K562 (cell line): Measurements from ENCODE around the gene MIDN. TPM values are rescaled to one million over a fixed set of nuclear protein-coding genes. Genes with fewer than 3 reads are reported as not detected.

Experiments used
- ARID1B ChIP-seq: fragments of 450-650 bp; IDR thresholded peaks from 2 replicates; pipeline ENCODE4 v1.6.1; 2016; ENCODE audit warnings: antibody characterized with exemption, mild to moderate bottlenecking, inconsistent platforms
- ARNT ChIP-seq, 2 experiments: fragments of 450-650 bp; IDR thresholded peaks; 2 replicates each; pipeline ENCODE4 v1.6.1; 2016; ENCODE audit warnings: mild to moderate bottlenecking in 1 of 2
- BCOR ChIP-seq: fragments of 450-650 bp; IDR thresholded peaks from 2 replicates; pipeline ENCODE4 v1.6.1; 2016
- BRCA1 ChIP-seq, 2 experiments: fragments of 450-650 bp in 1 of 2; sonication (generic) in 1 of 2; formaldehyde crosslinking in 1 of 2; IDR thresholded peaks; 2 replicates each; pipeline versions ENCODE4 v1.5.0 to v1.6.1; 2017 to 2020; ENCODE audit warnings: mild to moderate bottlenecking in 1 of 2, missing genetic modification reagents in 1 of 2
- HIVEP1 ChIP-seq: fragments of 250-450 bp; sonication (Bioruptor Pico); IDR thresholded peaks from 2 replicates; pipeline ENCODE4 v1.4.0; 2020; ENCODE audit warnings: mild to moderate bottlenecking
- MBD2 ChIP-seq: sonication (generic); IDR thresholded peaks from 2 replicates; pipeline ENCODE4 v1.6.1; 2016; ENCODE audit warnings: low read depth, borderline replicate concordance
- RAD51 ChIP-seq: fragments of 450-650 bp; IDR thresholded peaks from 2 replicates; pipeline ENCODE4 v1.7.1; 2016; ENCODE audit warnings: low read depth, mild to moderate bottlenecking, borderline replicate concordance
- RFX5 ChIP-seq: IDR thresholded peaks from 2 replicates; pipeline ENCODE4 v1.6.1; 2011; ENCODE audit warnings: low read depth, mild to moderate bottlenecking, improper control_type of control experiment, low read length
- RNF219 ChIP-seq: fragments of 250-450 bp; sonication (Bioruptor Pico); IDR thresholded peaks from 2 replicates; pipeline ENCODE4 v1.5.0; 2022; ENCODE audit warnings: mild to moderate bottlenecking
- SMAD1 ChIP-seq: fragments of 150-350 bp; IDR thresholded peaks from 2 replicates; pipeline ENCODE4 v1.6.1; 2014; ENCODE audit warnings: low read length, low read depth; ENCODE audit not compliant: partially characterized antibody
- TRIM28 ChIP-seq: fragments of 450-650 bp; IDR thresholded peaks from 2 replicates; pipeline ENCODE4 v1.6.1; 2017
- ZMIZ1 ChIP-seq, 2 experiments: fragments of 150-350 bp in 1 of 2; IDR thresholded peaks; 2 replicates each; pipeline ENCODE4 v1.6.1; 2012 to 2016; ENCODE audit warnings: low read depth in 2 of 2, low read length in 2 of 2, mild to moderate bottlenecking in 1 of 2, moderate library complexity in 1 of 2
- ZNF212 ChIP-seq: fragments of 450-650 bp; formaldehyde crosslinking; IDR thresholded peaks from 2 replicates; pipeline ENCODE4 v1.4.0; 2020; ENCODE audit warnings: mild to moderate bottlenecking
- ZNF507 ChIP-seq: conservative IDR thresholded peaks from 2 replicates; pipeline ENCODE4 v1.6.1; 2017; ENCODE audit warnings: missing genetic modification characterization, missing compliant biosample characterization
- ZNF696 ChIP-seq: fragments of 250-450 bp; sonication (Bioruptor Pico); conservative IDR thresholded peaks from 2 replicates; pipeline ENCODE4 v1.4.0; 2020; ENCODE audit warnings: mild to moderate bottlenecking, moderate library complexity
- ZNF780A ChIP-seq: fragments of 250-450 bp; sonication (Bioruptor Pico); IDR thresholded peaks from 2 replicates; pipeline ENCODE4 v1.5.0; 2021; ENCODE audit warnings: mild to moderate bottlenecking
- polyA plus RNA-seq, 8 experiments: library from polyadenylated mRNA; depleted of rRNA in 4 of 8; stranded (reverse) in 5 of 8; unstranded in 3 of 8; fragments of >200 nt; fragmentation: Nextera tagmentation in 2 of 8; fragmentation: Illumina TruSeq in 1 of 8; extraction: Ambion mirVana in 2 of 8; extraction: Trizol in 1 of 8; gene quantifications; 2 replicates each; pipeline versions ENCODE4 v1.2.1 to v1.2.3, GENCODE V29; 2011 to 2014; ENCODE audit warnings: inconsistent platforms in 1 of 8, missing spikeins in 1 of 8
- total RNA-seq, 7 experiments: library from RNA; depleted of rRNA in 6 of 7; stranded (reverse); fragments of >200 nt in 6 of 7; fragmentation: Illumina TruSeq in 2 of 7; extraction: Trizol in 2 of 7; gene quantifications; 2 replicates each; pipeline versions ENCODE4 v1.2.1 to v1.2.3, GENCODE V29; 2011 to 2021; ENCODE audit warnings: low replicate concordance in 1 of 7
- TF ChIP-seq, protein P1 (sequence below), 2 experiments: fragments of 450-650 bp in 1 of 2; sonication (generic) in 1 of 2; formaldehyde crosslinking in 1 of 2; IDR thresholded peaks in 1 of 2; conservative IDR thresholded peaks in 1 of 2; 2 replicates each; pipeline versions ENCODE4 v1.6.1 to v1.8.1; 2016 to 2023; ENCODE audit warnings: mild to moderate bottlenecking in 2 of 2, moderate library complexity in 2 of 2, inconsistent platforms in 1 of 2, missing genetic modification reagents in 1 of 2
- TF ChIP-seq, protein P2 (sequence below): sonication (generic); formaldehyde crosslinking; IDR thresholded peaks from 2 replicates; pipeline ENCODE4 v1.9.0; 2022; ENCODE audit warnings: mild to moderate bottlenecking, missing genetic modification reagents
- TF ChIP-seq, protein P3 (sequence below): fragments of 450-650 bp; formaldehyde crosslinking; IDR thresholded peaks from 2 replicates; pipeline ENCODE4 v1.4.0; 2020; ENCODE audit warnings: mild to moderate bottlenecking, moderate library complexity

The MIDN gene
- total and polyA plus RNA-seq, 9 of the 15 experiments (the other 6 are each of a cell fraction or from before 2014, with no cell fraction given): 0.17 to 120 (median 10.1) TPM

DNA sequence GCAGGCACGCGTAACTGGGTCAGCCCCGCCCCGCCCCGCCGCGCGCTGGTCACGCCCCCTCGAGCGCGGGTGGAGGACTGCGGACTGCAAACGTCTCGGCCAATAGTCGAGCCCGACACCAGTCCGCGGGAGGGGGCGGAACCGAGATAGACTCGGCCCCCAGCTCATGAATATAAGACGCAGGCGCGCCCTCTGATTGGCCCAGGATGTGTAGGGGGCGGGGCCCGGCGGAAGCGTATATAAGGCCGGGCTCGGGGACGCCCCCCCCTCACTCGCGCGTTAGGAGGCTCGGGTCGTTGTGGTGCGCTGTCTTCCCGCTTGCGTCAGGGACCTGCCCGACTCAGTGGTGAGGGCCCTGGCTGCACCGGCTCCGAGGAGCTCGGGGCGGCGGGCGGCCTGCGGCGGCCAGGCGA, 20.7 kb downstream of the MIDN start, which contains the start of gene CIRBP (continued):
- no peak for TF ChIP-seq ARNT (IDR thresholded peaks at IDR 0.05)
- no peak for TF ChIP-seq RNF219 (CRISPR knock-in tag)
- no peak for TF ChIP-seq ZNF780A
- TF ChIP-seq BCOR: no peak
- TF ChIP-seq RAD51: no peak
- no peak for TF ChIP-seq TRIM28
- TF ChIP-seq, protein P1, sequence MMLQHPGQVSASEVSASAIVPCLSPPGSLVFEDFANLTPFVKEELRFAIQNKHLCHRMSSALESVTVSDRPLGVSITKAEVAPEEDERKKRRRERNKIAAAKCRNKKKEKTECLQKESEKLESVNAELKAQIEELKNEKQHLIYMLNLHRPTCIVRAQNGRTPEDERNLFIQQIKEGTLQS (IDR thresholded peaks at IDR 0.05): no peak
- TF ChIP-seq, protein P1 (CRISPR knock-in tag; conservative IDR thresholded peaks at IDR 0.05): no peak
- no peak for TF ChIP-seq ZNF696
- TF ChIP-seq SMAD1: peak; percentile 92
- peak; percentile 86; the same call in 1 of the 2 replicates for TF ChIP-seq MBD2
- no peak for TF ChIP-seq ARID1B
- TF ChIP-seq, protein P2, sequence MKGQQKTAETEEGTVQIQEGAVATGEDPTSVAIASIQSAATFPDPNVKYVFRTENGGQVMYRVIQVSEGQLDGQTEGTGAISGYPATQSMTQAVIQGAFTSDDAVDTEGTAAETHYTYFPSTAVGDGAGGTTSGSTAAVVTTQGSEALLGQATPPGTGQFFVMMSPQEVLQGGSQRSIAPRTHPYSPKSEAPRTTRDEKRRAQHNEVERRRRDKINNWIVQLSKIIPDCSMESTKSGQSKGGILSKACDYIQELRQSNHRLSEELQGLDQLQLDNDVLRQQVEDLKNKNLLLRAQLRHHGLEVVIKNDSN (CRISPR knock-in tag): peak; percentile 65
- no peak for TF ChIP-seq HIVEP1 (CRISPR knock-in tag)
- no peak for TF ChIP-seq ZNF507
- TF ChIP-seq BRCA1 (IDR thresholded peaks at IDR 0.05): no peak
- TF ChIP-seq BRCA1 (CRISPR knock-in tag; IDR thresholded peaks at IDR 0.05): no peak
- TF ChIP-seq ZMIZ1 (IDR thresholded peaks at IDR 0.05; ENCODE audit: low read depth in 2 of 2, low read length in 2 of 2): peak in 1 of 2 experiments; percentile 81; a peak in 2 of 4 replicates
- TF ChIP-seq, protein P3, sequence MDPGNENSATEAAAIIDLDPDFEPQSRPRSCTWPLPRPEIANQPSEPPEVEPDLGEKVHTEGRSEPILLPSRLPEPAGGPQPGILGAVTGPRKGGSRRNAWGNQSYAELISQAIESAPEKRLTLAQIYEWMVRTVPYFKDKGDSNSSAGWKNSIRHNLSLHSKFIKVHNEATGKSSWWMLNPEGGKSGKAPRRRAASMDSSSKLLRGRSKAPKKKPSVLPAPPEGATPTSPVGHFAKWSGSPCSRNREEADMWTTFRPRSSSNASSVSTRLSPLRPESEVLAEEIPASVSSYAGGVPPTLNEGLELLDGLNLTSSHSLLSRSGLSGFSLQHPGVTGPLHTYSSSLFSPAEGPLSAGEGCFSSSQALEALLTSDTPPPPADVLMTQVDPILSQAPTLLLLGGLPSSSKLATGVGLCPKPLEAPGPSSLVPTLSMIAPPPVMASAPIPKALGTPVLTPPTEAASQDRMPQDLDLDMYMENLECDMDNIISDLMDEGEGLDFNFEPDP (CRISPR knock-in tag): no peak
- no peak; the same call in 1 of the 2 replicates for TF ChIP-seq RFX5
- peak; percentile 17; the same call in 1 of the 2 replicates for TF ChIP-seq ZNF212 (CRISPR knock-in tag)
